ENCODE data around the gene TRIP6. TPM values are rescaled to one million over a fixed set of nuclear protein-coding genes. Genes with fewer than 3 reads are reported as not detected.

Gene TRIP6
- total RNA-seq (2014; rRNA removed; shearing (Covaris generic)) (106 and 112 TPM in 2 replicates), polyA plus RNA-seq (2016; fragmentation: Nextera tagmentation; extraction: Ambion mirVana) (44.6 and 45.0 TPM in 2 replicates)
- long read RNA-seq, transcript TRIP6-201 (9 exons, 1,942 nt), result major isoform, 58 of 75 reads
- long read RNA-seq, partial matches to known transcripts, result 7 of 75 reads
- long read RNA-seq, other reads (novel, unspliced or antisense), result 6 of 75 reads

- Mint-ChIP-seq H3K36me3 (ENCODE audit: low read depth) (peaks cover 57% of the 10 kb centered on the region), H3K4me1 (peaks cover 14% of the 10 kb centered on the region; the same call in 2 of the 3 replicates), H3K9me3 (no peaks in the 10 kb centered on the region; the same call in 2 of the 3 replicates), H3K27ac (peak within 1 kb of the TSS; percentile 99), H3K4me3 (peak within 1 kb of the TSS; percentile 94), H3K27me3 (ENCODE audit: insufficient read depth, low read depth, poor library complexity) (peaks cover 19% of the 10 kb centered on the region)
- peak; percentile 95 for DNase-seq (ENCODE audit: low spot score)
- H2AFZ ChIP-seq, result peak within 1 kb of the TSS; percentile 49; the same call in 1 of the 2 replicates
- peak; percentile 64 for ATAC-seq
- peaks cover 18% of the 10 kb centered on the region for H3K79me2 ChIP-seq (replicated peaks; ENCODE audit: insufficient read depth)
- peak within 1 kb of the TSS; percentile 91 for H3K4me2 ChIP-seq
- H3F3A ChIP-seq (replicated peaks; ENCODE audit: low read depth), result peaks cover 13% of the 10 kb centered on the region; the same call in 1 of the 2 replicates
- H3K9me2 ChIP-seq (ENCODE audit: insufficient read depth), result no peaks in the 10 kb centered on the region
- peak within 1 kb of the TSS; percentile 97 for H3K27ac ChIP-seq (ENCODE audit: low read depth)
- peaks cover 8% of the 10 kb centered on the region for H3K36me3 ChIP-seq (ENCODE audit: insufficient read depth)
- no peaks in the 10 kb centered on the region for H3K27me3 ChIP-seq (ENCODE audit: insufficient read depth)
- peaks cover 11% of the 10 kb centered on the region for H3K4me1 ChIP-seq (ENCODE audit: insufficient read depth)
- 0 out of 2 replicates have a peak, but pooled peaks cover 3% of the 10 kb centered on the region for H4K20me1 ChIP-seq (replicated peaks; ENCODE audit: insufficient read depth)
- TF ChIP-seq CREB1 (CRISPR knock-in tag; IDR thresholded peaks at IDR 0.05; ENCODE audit: low read depth), result peak; percentile 98
- TF ChIP-seq STAT1 (IDR thresholded peaks at IDR 0.05; ENCODE audit: unreplicated experiment), result no peak
- TF ChIP-seq POLR2AphosphoS5 (IDR thresholded peaks at IDR 0.05; ENCODE audit: low read depth), result no peak; the same call in none of the 2 replicates
- peak; percentile 78; the same call in 1 of the 2 replicates for TF ChIP-seq ZNF114 (CRISPR knock-in tag; IDR thresholded peaks at IDR 0.05)
- peak within 1 kb of the TSS; percentile 100 for H3K4me3 ChIP-seq
Observed at GRCh38 chr7:100867040-100867775, at the start of gene TRIP6. TSS of gene TRIP6 (plus strand) at chr7:100867387. CDS start at chr7:100867498, 111 bp downstream.

- TF ChIP-seq CTCF (conservative IDR thresholded peaks at IDR 0.05; ENCODE audit: low read depth in 2 of 2) (no peak), ZNF114 (CRISPR knock-in tag; IDR thresholded peaks at IDR 0.05) (no peak), ZNF462 (CRISPR knock-in tag; IDR thresholded peaks at IDR 0.05) (no peak)
- no peaks in the 10 kb centered on the region for H3K9me3 Mint-ChIP-seq
- no peaks in the 10 kb centered on the region for H3K4me1 ChIP-seq (ENCODE audit: insufficient read depth)
- peaks cover 13% of the 10 kb centered on the region; the same call in 1 of the 2 replicates for H3K79me2 ChIP-seq (replicated peaks; ENCODE audit: insufficient read depth)
- no peak overlapping the region for H3K27ac ChIP-seq (ENCODE audit: low read depth)
- no peak for DNase-seq (ENCODE audit: low spot score)
- no peak overlapping the region for H3K4me3 Mint-ChIP-seq
- H3K27me3 ChIP-seq (ENCODE audit: insufficient read depth), result no peaks in the 10 kb centered on the region
- no peaks in the 10 kb centered on the region for H3K9me2 ChIP-seq (ENCODE audit: insufficient read depth)
- H3K4me3 ChIP-seq, result no peak overlapping the region
- H3K4me1 Mint-ChIP-seq, result no peaks in the 10 kb centered on the region
- peaks cover 79% of the 10 kb centered on the region for H3K36me3 ChIP-seq (ENCODE audit: insufficient read depth)
- no peak overlapping the region for H3K4me2 ChIP-seq
- no peak for ATAC-seq
- H3K27me3 Mint-ChIP-seq (ENCODE audit: insufficient read depth, low read depth, poor library complexity), result peaks cover 8% of the 10 kb centered on the region
- no peak overlapping the region for H3K27ac Mint-ChIP-seq
- H4K20me1 ChIP-seq (replicated peaks; ENCODE audit: insufficient read depth), result peaks cover 24% of the 10 kb centered on the region
- H3F3A ChIP-seq (replicated peaks; ENCODE audit: low read depth), result 0 out of 2 replicates have a peak, but pooled peaks cover 24% of the 10 kb centered on the region
- H3K36me3 Mint-ChIP-seq (ENCODE audit: low read depth), result peaks cover 95% of the 10 kb centered on the region
- no peak overlapping the region for H2AFZ ChIP-seq
Observed at GRCh38 chr7:100818366-100818765, 48.8 kb upstream of the TRIP6 start.

All from GM23338 (cell line).